NT2/D1 (cell line): Measurements from ENCODE around the gene MIA.

Experiments used
- SUZ12 ChIP-seq: IDR thresholded peaks from 2 replicates; pipeline ENCODE4 v1.6.1; 2011; ENCODE audit not compliant: insufficient read length, insufficient read depth; ENCODE audit errors: extremely low read depth
- ZNF274 ChIP-seq: IDR thresholded peaks from 2 replicates; pipeline ENCODE4 v1.6.1; 2011; ENCODE audit warnings: mild to moderate bottlenecking, low read depth, low read length

GRCh38 chr19:40740747-40741146 is 34.6 kb upstream of the MIA start:
- TF ChIP-seq SUZ12 (no peak), ZNF274 (no peak)
